Motor neuron (in vitro differentiated cells): ENCODE measurements around the gene NBPF3. TPM values are rescaled to one million over a fixed set of nuclear protein-coding genes. Genes with fewer than 3 reads are reported as not detected.
"Not testable (repeated sequence)": the region's sequence is repeated elsewhere in the genome, so short reads cannot be mapped to it uniquely, and the experiment has no call there.

Experiments used
- ATAC-seq, 8 experiments: fragments of 200-7000 bp; cut with Tn5 transposase; replicated peaks in 6 of 8; 2 replicates each; pipeline ENCODE4 v1.8.0; 2021; ENCODE audit warnings: mild to moderate bottlenecking in 8 of 8, moderate library complexity in 8 of 8
- H3K27ac ChIP-seq, 2 donors: fragments of 250-450 bp; sonication (Bioruptor Pico); 2 replicates each; pipeline ENCODE4 v1.9.0; 2021; ENCODE audit warnings: antibody characterized with exemption in 2 of 2, mild to moderate bottlenecking in 2 of 2, moderate library complexity in 1 of 2
- H3K4me1 ChIP-seq, 2 donors: fragments of 250-450 bp; sonication (Bioruptor Pico); replicated peaks in 1 of 2; 2 replicates each; pipeline ENCODE4 v1.6.1; 2021; ENCODE audit warnings: antibody characterized with exemption in 2 of 2, mild to moderate bottlenecking in 2 of 2, moderate library complexity in 1 of 2
- H3K4me3 ChIP-seq, 5 donors: fragments of 250-450 bp; sonication (Bioruptor Pico); 2 replicates each; pipeline ENCODE4 v1.9.0; 2021; ENCODE audit warnings: antibody characterized with exemption in 5 of 5, mild to moderate bottlenecking in 5 of 5, moderate library complexity in 4 of 5
- WGBS, 10 experiments: fragments of 450-650 bp; shearing (Covaris generic); methylation state at CpG; one replicate each; pipeline ENCODE4 v1.0.0; 2022; 5-methylcytosine and 5-hydroxymethylcytosine counted together
- in situ Hi-C, 9 experiments: fragments of 400-800 bp; cut with MboI; loops; one replicate each; pipeline ENCODE4 v1.15.0; 2021; ENCODE audit warnings: low sequenced_read_pairs in 9 of 9, low pct_unique_long_range_greater_than_20kb in 2 of 9; ENCODE audit not compliant: unreplicated experiment in 9 of 9
- total RNA-seq, 8 experiments: library from RNA; unstranded; fragments of 300-600 nt; gene quantifications; 2 replicates each; pipeline versions ENCODE4 v1.2.3 to v1.2.4, GENCODE V29; 2022

NBPF3 gene
- total RNA-seq, 8 experiments from 2014 or later: 5.0 to 18.1 (median 10.7) TPM

DNA sequence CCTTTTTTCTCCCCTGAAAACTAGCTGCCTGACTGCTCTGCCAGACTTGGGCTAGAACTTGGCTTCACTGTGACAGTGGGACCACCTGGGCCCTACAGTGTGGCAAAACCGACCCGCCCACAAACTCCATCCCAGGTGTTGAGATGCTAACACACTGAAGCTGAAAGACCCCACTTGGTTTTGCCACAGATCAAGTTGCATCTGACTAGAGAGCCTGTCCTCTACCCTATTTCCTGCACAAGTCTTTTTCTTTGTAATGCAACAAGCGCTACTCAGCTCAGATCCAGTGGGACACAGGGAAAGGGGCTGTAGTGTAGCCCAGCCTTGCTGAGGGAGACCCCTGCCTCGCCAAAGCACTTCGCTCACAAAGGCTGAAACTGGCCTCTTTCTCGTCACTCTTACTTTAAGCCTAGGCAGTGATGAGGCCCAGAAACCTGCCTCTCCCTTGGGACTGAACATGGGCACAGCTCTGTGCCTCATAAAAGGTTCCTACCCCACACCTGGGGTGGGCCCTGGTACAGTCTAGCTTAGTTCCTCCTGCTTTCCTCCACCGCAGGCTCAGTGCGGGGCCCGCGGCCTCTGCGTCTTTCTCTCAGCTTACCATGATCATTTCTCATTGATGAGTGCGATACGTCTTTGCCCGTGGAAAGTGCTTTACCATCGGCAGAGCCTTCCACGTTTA, 79.0 kb downstream of the NBPF3 start:
- peak in 2 of 8 experiments; percentile 20 for ATAC-seq
- H3K4me3 ChIP-seq: no peak overlapping the region
- in situ Hi-C loops: loop anchor here in 1 of 9 experiments (25.0 kb wide), 1 partner anchor 143 kb away; the partner anchor contains the start of gene RAP1GAP

DNA sequence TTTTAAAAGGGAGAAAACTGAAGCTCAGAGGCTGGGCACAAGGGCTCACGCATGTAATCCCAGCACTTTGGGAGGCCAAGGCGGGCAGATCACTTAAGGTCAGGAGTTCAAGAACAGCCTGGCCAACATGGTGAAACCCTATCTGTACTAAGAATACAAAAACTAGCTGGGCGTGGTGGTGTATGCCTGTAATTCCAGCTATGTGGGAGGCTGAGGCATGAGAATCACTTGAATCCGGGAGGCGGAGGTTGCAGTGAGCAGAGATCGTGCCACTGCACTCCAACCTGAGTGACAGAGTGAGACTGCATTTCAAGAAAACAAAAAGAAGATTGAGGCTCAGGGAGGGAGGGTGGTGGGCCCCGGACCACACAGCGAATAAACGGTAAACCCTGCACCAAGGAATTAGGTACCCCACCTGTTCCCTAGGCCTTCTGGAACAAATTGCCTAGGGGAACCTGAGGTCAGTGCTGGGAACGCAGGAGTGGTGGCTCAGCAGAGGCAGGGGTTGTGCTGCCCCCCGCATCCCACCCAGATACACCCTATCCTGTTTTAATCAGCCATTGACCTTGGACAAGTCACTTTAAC, 79.6 kb downstream of the NBPF3 start:
- not testable (repeated sequence) for H3K4me1 ChIP-seq, ATAC-seq, H3K27ac ChIP-seq, H3K4me3 ChIP-seq
- 40 to 92% (median 80%) methylated on average over 1 to 9 of the region's 11 CpGs; no CpG with 5 or more reads in 1 of the 10 experiments for WGBS, 10 experiments
- in situ Hi-C loops: loop anchor here in 1 of 9 experiments (25.0 kb wide), 1 partner anchor 143 kb away; the partner anchor contains the start of gene RAP1GAP

More for the DNA sequence above, 79.0 kb downstream of the NBPF3 start:
- Histone ChIP-seq H3K4me1 (peaks cover 0 to 7% of the 10 kb centered on the region in 2 donors), H3K27ac (no peak overlapping the region)
- 32 to 100% (median 87%) methylated on average over 1 to 16 of the region's 16 CpGs; no CpG with 5 or more reads in 2 of the 10 experiments for WGBS, 10 experiments

- WGBS, 10 experiments: 24 to 100% (median 72%) methylated on average over 1 to 15 of the region's 16 CpGs; no CpG with 5 or more reads in 1 of the 10 experiments
- ATAC-seq: peak in 4 of 8 experiments; percentile 16 to 76 (median 26)
- in situ Hi-C loops: loop anchor here in 1 of 9 experiments (25.0 kb wide), 1 partner anchor 141 kb away; the partner anchor contains the start of gene RAP1GAP
- no peak overlapping the region for H3K27ac ChIP-seq
- no peak overlapping the region for H3K4me3 ChIP-seq
- H3K4me1 ChIP-seq: peaks cover 6 to 17% of the 10 kb centered on the region in 2 donors
These were observed 81.2 kb downstream of the NBPF3 start for GRCh38 chr1:21520899-21521716.

- H3K4me1 ChIP-seq: peaks cover 6 to 17% of the 10 kb centered on the region in 2 donors
- no peak for ATAC-seq
- in situ Hi-C loops: loop anchor here in 1 of 9 experiments (25.0 kb wide), 1 partner anchor 141 kb away; the partner anchor contains the start of gene RAP1GAP
- no peak overlapping the region for H3K4me3 ChIP-seq
- no peak overlapping the region for H3K27ac ChIP-seq
- 81 to 100% (median 100%) methylated on average over 1 to 4 of the region's 4 CpGs; no CpG with 5 or more reads in 3 of the 10 experiments for WGBS, 10 experiments
These were observed 81.8 kb downstream of the NBPF3 start for GRCh38 chr1:21521717-21522060.

DNA sequence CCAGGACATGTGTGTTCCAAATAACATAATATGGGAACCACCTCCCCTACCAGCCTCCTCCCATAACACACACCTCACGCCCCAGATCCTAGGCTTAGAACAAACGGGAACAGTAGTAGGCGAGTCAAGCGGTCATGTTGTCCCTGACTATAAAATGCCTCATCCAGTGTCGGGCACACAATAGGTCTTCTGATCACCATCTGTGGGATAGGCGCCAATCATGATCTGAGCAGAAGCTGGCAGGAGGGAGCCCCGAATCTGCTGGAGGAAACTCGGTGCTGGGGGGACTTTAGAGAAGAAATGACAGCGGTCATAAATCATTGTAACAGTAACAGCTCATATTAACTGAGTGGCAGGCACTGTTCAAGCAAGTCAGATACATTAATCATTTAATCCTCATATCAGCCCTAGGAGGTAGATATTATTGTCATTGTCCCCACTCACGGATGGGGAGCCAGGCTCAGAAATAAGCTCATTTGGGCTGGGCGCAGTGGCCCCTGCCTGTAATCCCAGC, 82.6 kb downstream of the NBPF3 start:
- in situ Hi-C loops: loop anchor here in 1 of 9 experiments (25.0 kb wide), 1 partner anchor 140 kb away; the partner anchor contains the start of gene RAP1GAP
- Histone ChIP-seq H3K27ac (no peak overlapping the region), H3K4me3 (no peak overlapping the region), H3K4me1 (peaks cover 6 to 17% of the 10 kb centered on the region in 2 donors)
- 54 to 100% (median 89%) methylated on average over 1 to 11 of the region's 11 CpGs; no CpG with 5 or more reads in 1 of the 10 experiments for WGBS, 10 experiments
- no peak for ATAC-seq

DNA sequence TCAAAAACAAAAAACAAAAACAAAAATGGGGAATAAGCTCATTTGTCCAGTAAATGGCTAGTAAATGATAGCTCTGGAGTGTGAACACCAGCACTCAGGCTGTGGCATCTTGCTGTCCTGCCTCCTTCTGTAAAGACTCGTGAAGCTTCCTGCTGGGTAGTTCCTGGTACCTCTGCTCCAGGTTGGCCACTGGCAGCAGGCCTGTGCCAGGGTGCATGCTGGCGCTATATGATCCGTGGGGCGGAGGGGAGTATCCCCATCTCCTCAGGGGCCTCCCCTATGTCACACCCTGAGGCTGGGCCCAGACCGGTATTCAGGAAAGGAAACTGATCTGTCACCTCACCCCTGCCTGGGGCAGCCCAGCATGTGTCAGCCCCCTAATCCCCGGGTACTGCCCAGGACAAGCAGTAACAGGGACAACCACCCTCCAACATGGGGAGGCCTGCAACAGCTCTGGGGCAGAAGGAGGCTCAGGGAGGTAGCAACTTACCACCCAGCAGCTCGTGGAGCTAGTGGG, 83.4 kb downstream of the NBPF3 start:
- in situ Hi-C loops: loop anchor here in 1 of 9 experiments (25.0 kb wide), 1 partner anchor 139 kb away; the partner anchor contains the start of gene RAP1GAP
- WGBS, 10 experiments: 56 to 100% (median 85%) methylated on average over 1 to 7 of the region's 7 CpGs; no CpG with 5 or more reads in 4 of the 10 experiments

DNA sequence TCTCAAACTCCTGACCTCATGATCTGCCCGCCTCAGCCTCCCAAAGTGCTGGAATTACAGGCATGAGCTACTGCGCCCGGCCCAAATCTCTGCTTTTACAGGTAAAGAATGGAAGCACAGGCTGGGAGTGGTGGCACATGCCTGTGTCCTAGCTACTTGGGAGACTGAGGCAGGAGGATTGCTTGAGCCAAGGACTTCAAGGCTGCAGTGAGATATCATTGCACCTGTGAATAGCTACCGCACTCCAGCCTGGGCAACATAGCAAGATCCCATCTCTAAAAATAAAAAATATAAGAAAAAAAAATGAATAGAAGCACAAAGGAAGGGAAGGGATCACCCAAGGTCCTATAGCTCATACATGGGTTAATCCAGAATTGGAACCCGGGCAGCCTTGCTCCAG, 84.3 kb downstream of the NBPF3 start:
- Histone ChIP-seq H3K4me3 (no peak overlapping the region), H3K4me1 (peaks cover 6 to 10% of the 10 kb centered on the region in 2 donors), H3K27ac (no peak overlapping the region)
- 87 to 100% (median 100%) methylated on average over 1 to 5 of the region's 5 CpGs; no CpG with 5 or more reads in 4 of the 10 experiments for WGBS, 10 experiments
- in situ Hi-C loops: loop anchor here in 1 of 9 experiments (25.0 kb wide), 1 partner anchor 138 kb away; the partner anchor contains the start of gene RAP1GAP
- ATAC-seq: no peak

More for the DNA sequence above, 83.4 kb downstream of the NBPF3 start:
- ATAC-seq: peak in 2 of 8 experiments; percentile 12 to 80
- H3K4me1 ChIP-seq: peaks cover 6 to 17% of the 10 kb centered on the region in 2 donors
- no peak overlapping the region for H3K4me3 ChIP-seq
- no peak overlapping the region for H3K27ac ChIP-seq

- ATAC-seq: peak in 5 of 8 experiments; percentile 27 to 47 (median 45)
- WGBS, 10 experiments: 38 to 82% (median 59%) methylated on average over 3 to 13 of the region's 14 CpGs; no CpG with 5 or more reads in 4 of the 10 experiments
- Histone ChIP-seq H3K4me1 (peaks cover 6 to 9% of the 10 kb centered on the region in 2 donors), H3K4me3 (no peak overlapping the region), H3K27ac (peak overlapping the region in 1 of 2 donors; percentile 31)
- in situ Hi-C loops: loop anchor here in 1 of 9 experiments (25.0 kb wide), 1 partner anchor 137 kb away; the partner anchor contains the start of gene RAP1GAP
These were observed 84.9 kb downstream of the NBPF3 start for GRCh38 chr1:21524686-21525339.

- Histone ChIP-seq H3K4me1 (peaks cover 6 to 9% of the 10 kb centered on the region in 2 donors), H3K27ac (no peak overlapping the region), H3K4me3 (no peak overlapping the region)
- no peak for ATAC-seq
- WGBS, 10 experiments: 58 to 100% (median 100%) methylated on average over 2 to 3 of the region's 7 CpGs; no CpG with 5 or more reads in 7 of the 10 experiments
- in situ Hi-C loops: no loop called here
These were observed 85.4 kb downstream of the NBPF3 start for GRCh38 chr1:21525340-21525717.

- Histone ChIP-seq H3K4me3 (no peak overlapping the region), H3K27ac (no peak overlapping the region), H3K4me1 (peaks cover 6 to 11% of the 10 kb centered on the region in 2 donors)
- ATAC-seq: no peak
- in situ Hi-C loops: no loop called here
- WGBS, 10 experiments: 17 to 100% (median 82%) methylated on average over 1 of the region's 1 CpG; no CpG with 5 or more reads in 2 of the 10 experiments
These were observed 86.5 kb downstream of the NBPF3 start for GRCh38 chr1:21526441-21526840.

DNA sequence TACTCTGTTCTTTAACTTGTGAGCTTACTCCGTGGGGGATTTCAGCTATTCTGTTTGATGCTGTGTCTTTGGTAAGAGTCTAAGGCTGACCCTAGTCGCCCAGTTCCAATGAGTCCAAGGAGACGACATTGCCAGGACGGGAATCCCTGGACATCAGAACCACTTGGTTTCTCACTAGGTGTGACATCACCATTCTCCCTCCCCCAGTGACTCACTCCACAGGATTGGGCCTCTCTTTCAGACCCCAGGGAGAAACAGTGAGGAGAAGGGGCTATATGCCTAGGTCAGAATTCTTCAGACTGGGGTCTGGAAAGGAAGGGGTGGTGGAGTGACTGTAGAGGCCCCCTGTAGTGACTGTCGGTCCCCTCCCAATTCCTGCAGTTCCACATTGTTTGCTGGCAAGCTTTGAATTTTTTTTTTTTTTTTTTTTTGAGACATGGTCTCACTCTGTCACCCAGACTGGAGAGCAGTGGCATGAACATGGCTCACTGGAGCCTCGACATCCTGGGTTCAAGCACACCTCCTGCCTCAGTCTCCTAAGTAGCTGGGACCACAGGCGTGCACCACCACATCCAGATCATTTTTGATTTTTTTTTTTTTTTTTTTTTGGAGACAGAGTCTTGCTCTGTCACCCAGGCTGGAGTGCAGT, 90.6 kb downstream of the NBPF3 start:
- H3K4me3 ChIP-seq: no peak overlapping the region
- peaks cover 0 to 10% of the 10 kb centered on the region in 2 donors for H3K4me1 ChIP-seq
- in situ Hi-C loops: no loop called here
- peak in 5 of 8 experiments; percentile 72 to 86 (median 76) for ATAC-seq
- WGBS, 10 experiments: 0 to 100% (median 77%) methylated on average over 1 to 7 of the region's 7 CpGs; no CpG with 5 or more reads in 1 of the 10 experiments
- no peak overlapping the region for H3K27ac ChIP-seq
